ENCODE measurements around the gene CCDC33.

GRCh38 chr15:74312445-74313007, 76.4 kb downstream of the CCDC33 start:
- no peak for TF ChIP-seq POLR2A (IDR thresholded peaks at IDR 0.05; ENCODE audit: low read depth)
- TF ChIP-seq, protein P1, sequence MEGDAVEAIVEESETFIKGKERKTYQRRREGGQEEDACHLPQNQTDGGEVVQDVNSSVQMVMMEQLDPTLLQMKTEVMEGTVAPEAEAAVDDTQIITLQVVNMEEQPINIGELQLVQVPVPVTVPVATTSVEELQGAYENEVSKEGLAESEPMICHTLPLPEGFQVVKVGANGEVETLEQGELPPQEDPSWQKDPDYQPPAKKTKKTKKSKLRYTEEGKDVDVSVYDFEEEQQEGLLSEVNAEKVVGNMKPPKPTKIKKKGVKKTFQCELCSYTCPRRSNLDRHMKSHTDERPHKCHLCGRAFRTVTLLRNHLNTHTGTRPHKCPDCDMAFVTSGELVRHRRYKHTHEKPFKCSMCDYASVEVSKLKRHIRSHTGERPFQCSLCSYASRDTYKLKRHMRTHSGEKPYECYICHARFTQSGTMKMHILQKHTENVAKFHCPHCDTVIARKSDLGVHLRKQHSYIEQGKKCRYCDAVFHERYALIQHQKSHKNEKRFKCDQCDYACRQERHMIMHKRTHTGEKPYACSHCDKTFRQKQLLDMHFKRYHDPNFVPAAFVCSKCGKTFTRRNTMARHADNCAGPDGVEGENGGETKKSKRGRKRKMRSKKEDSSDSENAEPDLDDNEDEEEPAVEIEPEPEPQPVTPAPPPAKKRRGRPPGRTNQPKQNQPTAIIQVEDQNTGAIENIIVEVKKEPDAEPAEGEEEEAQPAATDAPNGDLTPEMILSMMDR (IDR thresholded peaks at IDR 0.05), result no peak
- no peak for TF ChIP-seq POLR2AphosphoS5 (IDR thresholded peaks at IDR 0.05)
- no peak for TF ChIP-seq EP300 (IDR thresholded peaks at IDR 0.05)
